Activated B cell treated with CpG ODN at 0.5 μM for 24 hours (primary cell): ENCODE results near the gene SLC9A9. TPM values are rescaled to one million over a fixed set of nuclear protein-coding genes. Genes with fewer than 3 reads are reported as not detected.

Experiments
- ATAC-seq: fragments of 200-7000 bp; cut with Tn5 transposase; one replicate; pipeline ENCODE4 v1.10.0; 2021; ENCODE audit warnings: low read depth, mild to moderate bottlenecking, moderate library complexity
- CTCF ChIA-PET: fragments of 350-600 bp; sonication (Branson Sonifier 250); formaldehyde crosslinking; loops from one replicate; lab custom pipeline; 2021; ENCODE audit warnings: antibody characterized with exemption; lab: Charles Lee
- POLR2A ChIA-PET: fragments of 350-600 bp; sonication (Branson Sonifier 250); formaldehyde crosslinking; loops from one replicate; lab custom pipeline; 2021; ENCODE audit warnings: antibody characterized with exemption; lab: Charles Lee
- DNase-seq: peaks from one replicate; pipeline ENCODE4 v3.0.0; 2022
- H3K27ac Mint-ChIP-seq: one replicate; pipeline ENCODE4 v1.8.0; 2020; ENCODE audit warnings: mixed read lengths
- H3K27me3 Mint-ChIP-seq: one replicate; pipeline ENCODE4 v1.8.0; 2021; ENCODE audit warnings: mixed read lengths
- H3K36me3 Mint-ChIP-seq: one replicate; pipeline ENCODE4 v1.8.0; 2021; ENCODE audit warnings: low read depth, mixed read lengths
- H3K4me1 Mint-ChIP-seq: one replicate; pipeline ENCODE4 v1.8.0; 2021; ENCODE audit warnings: mixed read lengths
- H3K4me3 Mint-ChIP-seq: one replicate; pipeline ENCODE4 v1.8.0; 2020; ENCODE audit warnings: mild to moderate bottlenecking, mixed read lengths
- H3K9me3 Mint-ChIP-seq: one replicate; pipeline ENCODE4 v1.8.0; 2020; ENCODE audit warnings: mixed read lengths
- intact Hi-C: fragments of 100-400 bp; cut with micrococcal nuclease; formaldehyde crosslinking; loops from one replicate; pipeline ENCODE4 v1.15.1; 2024
- total RNA-seq: library from RNA; stranded (reverse); gene quantifications from 2 replicates; pipeline ENCODE4 v1.2.3, GENCODE V29; 2022
- TF ChIP-seq, protein P1 (sequence below): fragments of 200-600 bp; IDR thresholded peaks from one replicate; pipeline ENCODE4 v1.8.0; 2022; ENCODE audit warnings: antibody characterized with exemption, mild to moderate bottlenecking

Gene SLC9A9
- total RNA-seq, 1 donor from 2014 or later = 9.4 TPM

GRCh38 chr3:143856252-143856970, 8.1 kb upstream of the SLC9A9 start:
- Mint-ChIP-seq H3K9me3 (peaks cover 4% of the 10 kb centered on the region), H3K27ac (no peak overlapping the region), H3K36me3 (no peaks in the 10 kb centered on the region), H3K4me1 (no peaks in the 10 kb centered on the region), H3K27me3 (peaks cover 4% of the 10 kb centered on the region), H3K4me3 (no peak overlapping the region)
- ChIA-PET CTCF (interaction anchor here (3.0 kb wide), 1 partner anchor 29 kb away, joined by 10 read pairs; no protein-coding TSS in a partner anchor), POLR2A (no interaction called here)
- ATAC-seq (no peak), DNase-seq (no peak)
- intact Hi-C loops = no loop called here
- TF ChIP-seq, protein P1, sequence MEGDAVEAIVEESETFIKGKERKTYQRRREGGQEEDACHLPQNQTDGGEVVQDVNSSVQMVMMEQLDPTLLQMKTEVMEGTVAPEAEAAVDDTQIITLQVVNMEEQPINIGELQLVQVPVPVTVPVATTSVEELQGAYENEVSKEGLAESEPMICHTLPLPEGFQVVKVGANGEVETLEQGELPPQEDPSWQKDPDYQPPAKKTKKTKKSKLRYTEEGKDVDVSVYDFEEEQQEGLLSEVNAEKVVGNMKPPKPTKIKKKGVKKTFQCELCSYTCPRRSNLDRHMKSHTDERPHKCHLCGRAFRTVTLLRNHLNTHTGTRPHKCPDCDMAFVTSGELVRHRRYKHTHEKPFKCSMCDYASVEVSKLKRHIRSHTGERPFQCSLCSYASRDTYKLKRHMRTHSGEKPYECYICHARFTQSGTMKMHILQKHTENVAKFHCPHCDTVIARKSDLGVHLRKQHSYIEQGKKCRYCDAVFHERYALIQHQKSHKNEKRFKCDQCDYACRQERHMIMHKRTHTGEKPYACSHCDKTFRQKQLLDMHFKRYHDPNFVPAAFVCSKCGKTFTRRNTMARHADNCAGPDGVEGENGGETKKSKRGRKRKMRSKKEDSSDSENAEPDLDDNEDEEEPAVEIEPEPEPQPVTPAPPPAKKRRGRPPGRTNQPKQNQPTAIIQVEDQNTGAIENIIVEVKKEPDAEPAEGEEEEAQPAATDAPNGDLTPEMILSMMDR = no peak

GRCh38 chr3:143855183-143855582, 6.9 kb upstream of the SLC9A9 start:
- peaks cover 4% of the 10 kb centered on the region for H3K27me3 Mint-ChIP-seq
- ChIA-PET POLR2A (no interaction called here), CTCF (no interaction called here)
- TF ChIP-seq, protein P1 = no peak
- no peak overlapping the region for H3K4me3 Mint-ChIP-seq
- H3K36me3 Mint-ChIP-seq = no peaks in the 10 kb centered on the region
- intact Hi-C loops = no loop called here
- peaks cover 11% of the 10 kb centered on the region for H3K4me1 Mint-ChIP-seq
- DNase-seq = no peak
- no peak overlapping the region for H3K27ac Mint-ChIP-seq
- no peak for ATAC-seq
- H3K9me3 Mint-ChIP-seq = peaks cover 4% of the 10 kb centered on the region

DNA sequence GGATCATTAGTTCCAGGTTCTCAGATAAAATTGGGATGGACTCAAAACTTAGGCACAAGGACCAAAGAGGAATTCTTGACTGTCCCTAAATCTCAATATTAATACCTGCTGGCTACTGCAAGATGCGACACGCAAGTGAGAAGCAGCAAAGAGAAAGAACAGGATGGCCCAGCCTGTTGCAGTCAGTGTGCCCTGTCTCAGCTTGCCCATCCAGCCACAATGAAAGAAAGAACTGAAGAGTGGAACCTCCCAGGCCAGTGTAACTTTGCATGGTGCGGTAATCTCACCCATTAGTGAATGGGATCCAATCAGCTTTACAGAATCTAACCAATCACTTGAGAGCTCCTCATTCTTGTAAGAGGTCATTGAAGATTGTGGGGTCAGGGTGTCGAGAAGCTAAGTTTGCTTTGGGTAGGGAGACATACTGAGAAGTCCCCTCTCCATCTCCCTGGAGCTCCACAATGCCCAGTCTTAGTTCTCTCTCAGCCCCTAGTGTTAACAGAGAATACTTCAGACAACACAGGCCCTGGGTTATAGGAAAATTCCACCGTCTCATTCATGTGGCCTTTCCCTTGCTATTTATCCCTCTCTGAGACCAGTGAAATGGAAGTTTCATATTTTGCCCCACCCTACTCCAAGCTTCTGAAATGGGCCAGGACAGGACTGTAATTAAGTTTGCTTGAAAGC, 3.2 kb upstream of the SLC9A9 start:
- Mint-ChIP-seq H3K36me3 (peaks cover 6% of the 10 kb centered on the region), H3K4me3 (no peak overlapping the region), H3K9me3 (no peaks in the 10 kb centered on the region), H3K27me3 (no peaks in the 10 kb centered on the region), H3K27ac (no peak overlapping the region), H3K4me1 (peaks cover 39% of the 10 kb centered on the region)
- TF ChIP-seq, protein P1 = no peak
- DNase-seq (no peak), ATAC-seq (no peak)
- CTCF ChIA-PET = no interaction called here
- intact Hi-C loops = no loop called here
- POLR2A ChIA-PET = interaction anchor here (3.1 kb wide), 1 partner anchor 120 kb away, joined by 12 read pairs; the partner anchor contains the start of gene DIPK2A

DNA sequence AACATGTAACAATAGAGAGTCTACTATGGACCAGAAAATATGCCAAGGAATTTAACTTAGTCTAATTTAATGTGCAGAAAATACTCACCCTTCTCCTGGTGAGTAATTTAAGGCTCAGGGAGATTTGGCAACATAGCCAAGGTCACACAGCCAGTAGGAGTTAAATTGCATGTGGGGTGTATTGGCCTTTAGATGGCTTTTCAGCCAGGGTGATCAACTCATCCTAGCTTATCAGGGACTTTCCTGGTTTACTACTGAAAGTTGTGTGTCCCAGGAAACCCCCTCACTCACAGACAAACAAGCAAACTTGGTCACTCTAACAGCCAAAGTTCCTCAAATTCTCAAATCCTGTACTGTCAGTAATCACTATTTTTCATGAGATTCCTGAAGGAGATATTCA, 2.6 kb upstream of the SLC9A9 start:
- TF ChIP-seq, protein P1 = no peak
- Mint-ChIP-seq H3K27ac (no peak overlapping the region), H3K9me3 (no peaks in the 10 kb centered on the region), H3K4me3 (no peak overlapping the region), H3K27me3 (no peaks in the 10 kb centered on the region), H3K36me3 (peaks cover 6% of the 10 kb centered on the region), H3K4me1 (peaks cover 43% of the 10 kb centered on the region)
- intact Hi-C loops = no loop called here
- ChIA-PET CTCF (no interaction called here), POLR2A (interaction anchor here (3.1 kb wide), 1 partner anchor 121 kb away, joined by 12 read pairs; the partner anchor contains the start of gene DIPK2A)
- ATAC-seq = no peak
- DNase-seq = no peak
